ENCODE results near the gene DNAJB4.
A peak's percentile ranks its signal among the peaks of the same experiment; 100 is the strongest.

The DNAJB4 gene

DNA sequence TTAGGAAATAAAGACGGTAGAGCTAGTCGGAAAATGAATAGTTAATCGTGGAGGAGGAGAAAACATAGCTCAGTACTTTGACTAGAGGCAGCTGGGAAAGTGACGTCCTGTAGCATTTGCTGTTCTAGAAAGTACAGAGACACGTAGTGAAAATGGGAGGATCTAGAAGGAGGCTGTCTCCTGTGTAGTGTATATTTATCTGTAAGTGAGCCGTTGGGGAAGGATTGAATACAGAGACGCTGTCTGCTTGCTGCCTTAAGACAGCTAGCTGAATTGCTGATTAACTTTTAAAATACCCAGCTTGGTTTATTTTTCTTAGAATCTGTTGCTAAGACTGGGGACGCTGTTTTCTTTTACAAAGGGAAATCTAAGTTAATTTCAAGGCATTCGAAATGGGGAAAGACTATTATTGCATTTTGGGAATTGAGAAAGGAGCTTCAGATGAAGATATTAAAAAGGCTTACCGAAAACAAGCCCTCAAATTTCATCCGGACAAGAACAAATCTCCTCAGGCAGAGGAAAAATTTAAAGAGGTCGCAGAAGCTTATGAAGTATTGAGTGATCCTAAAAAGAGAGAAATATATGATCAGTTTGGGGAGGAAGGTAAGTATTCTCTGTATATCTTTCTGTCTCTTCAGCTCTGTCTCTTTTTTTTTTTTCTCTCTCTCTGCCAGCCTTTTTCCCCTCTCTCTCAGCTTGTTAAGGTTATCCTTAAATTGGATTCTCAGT lies at the start of gene DNAJB4:
Gene DNAJB4 (plus strand): TSS at position 221 of the 729 bp plus-strand sequence. CDS start 172 bp downstream, at position 393.
- DNase-seq (ENCODE audit: low spot score): peak; percentile 75
- TF ChIP-seq, protein P1, sequence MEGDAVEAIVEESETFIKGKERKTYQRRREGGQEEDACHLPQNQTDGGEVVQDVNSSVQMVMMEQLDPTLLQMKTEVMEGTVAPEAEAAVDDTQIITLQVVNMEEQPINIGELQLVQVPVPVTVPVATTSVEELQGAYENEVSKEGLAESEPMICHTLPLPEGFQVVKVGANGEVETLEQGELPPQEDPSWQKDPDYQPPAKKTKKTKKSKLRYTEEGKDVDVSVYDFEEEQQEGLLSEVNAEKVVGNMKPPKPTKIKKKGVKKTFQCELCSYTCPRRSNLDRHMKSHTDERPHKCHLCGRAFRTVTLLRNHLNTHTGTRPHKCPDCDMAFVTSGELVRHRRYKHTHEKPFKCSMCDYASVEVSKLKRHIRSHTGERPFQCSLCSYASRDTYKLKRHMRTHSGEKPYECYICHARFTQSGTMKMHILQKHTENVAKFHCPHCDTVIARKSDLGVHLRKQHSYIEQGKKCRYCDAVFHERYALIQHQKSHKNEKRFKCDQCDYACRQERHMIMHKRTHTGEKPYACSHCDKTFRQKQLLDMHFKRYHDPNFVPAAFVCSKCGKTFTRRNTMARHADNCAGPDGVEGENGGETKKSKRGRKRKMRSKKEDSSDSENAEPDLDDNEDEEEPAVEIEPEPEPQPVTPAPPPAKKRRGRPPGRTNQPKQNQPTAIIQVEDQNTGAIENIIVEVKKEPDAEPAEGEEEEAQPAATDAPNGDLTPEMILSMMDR (IDR thresholded peaks at IDR 0.05; ENCODE audit: borderline replicate concordance, control extremely low read depth, extremely low read depth, insufficient read depth, missing control alignments): no peak
- in situ Hi-C loops (cut with MboI; ENCODE audit: low sequenced_read_pairs, unreplicated experiment): loop anchor here (10.0 kb wide), 1 partner anchor 620 kb away; the partner anchor contains the start of gene IFI44L

DNA sequence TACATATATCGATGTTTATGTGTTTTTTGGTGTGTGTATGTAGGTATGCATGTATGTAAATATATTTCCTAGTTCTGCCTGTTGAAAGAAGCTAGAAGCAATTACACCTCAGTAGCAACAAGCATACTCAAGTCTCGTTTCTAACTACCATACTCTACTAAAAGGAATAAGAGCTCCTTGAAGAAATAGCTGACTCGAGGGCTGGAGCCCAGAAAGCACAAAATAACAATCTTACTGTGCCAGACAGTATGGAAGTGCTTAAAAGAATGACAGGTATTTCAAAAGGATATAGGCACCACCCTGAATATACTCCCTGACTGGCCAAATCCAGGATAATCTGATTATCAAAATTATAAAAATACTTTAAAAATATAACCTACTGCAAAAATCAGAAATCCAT lies 49.0 kb upstream of the DNAJB4 start:
- TF ChIP-seq, protein P1 (IDR thresholded peaks at IDR 0.05; ENCODE audit: borderline replicate concordance, control extremely low read depth, extremely low read depth, insufficient read depth, missing control alignments): no peak
- DNase-seq (ENCODE audit: low spot score): no peak
- in situ Hi-C loops (cut with MboI; ENCODE audit: low sequenced_read_pairs, unreplicated experiment): no loop called here

DNA sequence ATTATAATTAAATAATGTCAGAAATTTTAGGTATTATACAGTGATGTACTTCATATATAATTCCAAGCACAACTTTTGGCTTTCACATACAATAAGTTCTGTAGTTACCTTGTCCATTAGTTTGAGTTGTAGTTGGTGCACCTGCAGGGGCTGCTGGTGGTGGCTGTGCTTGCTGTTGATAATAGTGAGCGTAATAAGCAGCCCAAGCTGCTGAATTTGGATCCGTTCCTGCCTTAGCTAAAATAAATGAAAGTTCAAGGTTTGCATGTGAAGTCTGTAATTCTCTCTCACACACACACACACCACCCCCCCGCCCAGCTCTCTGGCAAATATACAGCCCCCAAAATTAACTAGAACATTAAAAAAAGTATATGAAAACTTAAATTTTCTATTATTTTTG lies 48.3 kb upstream of the DNAJB4 start:
- in situ Hi-C loops (cut with MboI; ENCODE audit: low sequenced_read_pairs, unreplicated experiment): no loop called here
- TF ChIP-seq, protein P1 (IDR thresholded peaks at IDR 0.05; ENCODE audit: borderline replicate concordance, control extremely low read depth, extremely low read depth, insufficient read depth, missing control alignments): no peak
- no peak for DNase-seq (ENCODE audit: low spot score)

DNA sequence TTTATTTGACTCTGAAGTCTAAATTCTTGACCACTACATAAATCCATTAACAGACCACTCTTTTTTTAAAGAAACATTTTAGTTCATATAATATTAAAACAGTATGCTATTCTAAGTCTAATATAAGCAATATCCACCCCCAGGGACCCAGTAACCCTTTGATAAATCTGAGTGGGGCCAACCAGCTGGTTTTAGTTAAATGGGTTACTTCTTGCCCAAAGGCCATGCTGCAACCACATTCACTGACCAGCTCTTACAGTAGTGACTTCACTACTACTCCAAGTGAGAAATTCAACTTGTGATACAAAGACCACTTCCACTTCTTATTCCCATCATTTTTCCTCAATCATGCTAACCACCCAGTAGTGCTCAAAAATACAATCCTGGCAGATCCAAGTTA lies 46.3 kb upstream of the DNAJB4 start:
- DNase-seq (ENCODE audit: low spot score): no peak
- in situ Hi-C loops (cut with MboI; ENCODE audit: low sequenced_read_pairs, unreplicated experiment): no loop called here
- TF ChIP-seq, protein P1 (IDR thresholded peaks at IDR 0.05; ENCODE audit: borderline replicate concordance, control extremely low read depth, extremely low read depth, insufficient read depth, missing control alignments): no peak

DNA sequence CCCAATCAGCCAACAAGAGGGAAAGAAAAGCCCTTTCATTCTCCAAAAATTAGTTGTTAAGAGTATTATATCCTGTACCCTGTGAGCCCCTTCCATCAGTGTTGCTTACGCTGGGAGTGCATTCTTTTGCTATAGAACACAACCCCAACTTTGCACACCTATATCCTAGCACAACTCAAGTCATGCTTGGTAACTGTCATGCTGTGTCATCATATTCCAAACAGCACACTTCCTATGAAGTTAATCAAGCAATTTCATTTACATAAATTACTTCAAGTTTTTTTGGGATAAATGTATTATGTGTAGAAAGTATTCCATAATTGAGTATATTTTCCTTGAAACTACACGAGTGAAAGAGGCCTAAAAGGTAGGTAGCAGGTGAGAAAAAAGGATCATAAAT lies 45.9 kb upstream of the DNAJB4 start:
- TF ChIP-seq, protein P1 (IDR thresholded peaks at IDR 0.05; ENCODE audit: borderline replicate concordance, control extremely low read depth, extremely low read depth, insufficient read depth, missing control alignments): no peak
- DNase-seq (ENCODE audit: low spot score): no peak
- in situ Hi-C loops (cut with MboI; ENCODE audit: low sequenced_read_pairs, unreplicated experiment): no loop called here

GRCh38 chr1:77961392-77961791 lies 43.3 kb upstream of the DNAJB4 start:
- TF ChIP-seq, protein P1 (IDR thresholded peaks at IDR 0.05; ENCODE audit: borderline replicate concordance, control extremely low read depth, extremely low read depth, insufficient read depth, missing control alignments): no peak
- in situ Hi-C loops (cut with MboI; ENCODE audit: low sequenced_read_pairs, unreplicated experiment): no loop called here

More at GRCh38 chr1:77961392-77961791, 43.3 kb upstream of the DNAJB4 start:
- no peak for DNase-seq (ENCODE audit: low spot score)

All from GM13976 (cell line).